GM13977 (cell line): ENCODE results near the gene DPP8.

Source experiments
- DNase-seq: peaks from one replicate; pipeline ENCODE4 v3.0.0; 2012; ENCODE audit warnings: low spot score
- in situ Hi-C: fragments of 300-500 bp; cut with MboI; formaldehyde crosslinking; loops from one replicate; pipeline ENCODE4 v1.12.0; 2022; ENCODE audit warnings: low sequenced_read_pairs, low pct_unique_long_range_greater_than_20kb, mixed read lengths, inconsistent platforms; ENCODE audit not compliant: unreplicated experiment
- TF ChIP-seq, protein P1 (sequence below): IDR thresholded peaks from 2 replicates; pipeline ENCODE4 v1.5.1; 2012; ENCODE audit warnings: mild to moderate bottlenecking, control low read depth; ENCODE audit not compliant: insufficient read depth; ENCODE audit errors: extremely low read depth, missing control alignments

DPP8 gene

GRCh38 chr15:65413760-65414144, 103.7 kb downstream of the DPP8 start:
- TF ChIP-seq, protein P1, sequence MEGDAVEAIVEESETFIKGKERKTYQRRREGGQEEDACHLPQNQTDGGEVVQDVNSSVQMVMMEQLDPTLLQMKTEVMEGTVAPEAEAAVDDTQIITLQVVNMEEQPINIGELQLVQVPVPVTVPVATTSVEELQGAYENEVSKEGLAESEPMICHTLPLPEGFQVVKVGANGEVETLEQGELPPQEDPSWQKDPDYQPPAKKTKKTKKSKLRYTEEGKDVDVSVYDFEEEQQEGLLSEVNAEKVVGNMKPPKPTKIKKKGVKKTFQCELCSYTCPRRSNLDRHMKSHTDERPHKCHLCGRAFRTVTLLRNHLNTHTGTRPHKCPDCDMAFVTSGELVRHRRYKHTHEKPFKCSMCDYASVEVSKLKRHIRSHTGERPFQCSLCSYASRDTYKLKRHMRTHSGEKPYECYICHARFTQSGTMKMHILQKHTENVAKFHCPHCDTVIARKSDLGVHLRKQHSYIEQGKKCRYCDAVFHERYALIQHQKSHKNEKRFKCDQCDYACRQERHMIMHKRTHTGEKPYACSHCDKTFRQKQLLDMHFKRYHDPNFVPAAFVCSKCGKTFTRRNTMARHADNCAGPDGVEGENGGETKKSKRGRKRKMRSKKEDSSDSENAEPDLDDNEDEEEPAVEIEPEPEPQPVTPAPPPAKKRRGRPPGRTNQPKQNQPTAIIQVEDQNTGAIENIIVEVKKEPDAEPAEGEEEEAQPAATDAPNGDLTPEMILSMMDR = no peak
- no peak for DNase-seq
- in situ Hi-C loops = no loop called here

DNA sequence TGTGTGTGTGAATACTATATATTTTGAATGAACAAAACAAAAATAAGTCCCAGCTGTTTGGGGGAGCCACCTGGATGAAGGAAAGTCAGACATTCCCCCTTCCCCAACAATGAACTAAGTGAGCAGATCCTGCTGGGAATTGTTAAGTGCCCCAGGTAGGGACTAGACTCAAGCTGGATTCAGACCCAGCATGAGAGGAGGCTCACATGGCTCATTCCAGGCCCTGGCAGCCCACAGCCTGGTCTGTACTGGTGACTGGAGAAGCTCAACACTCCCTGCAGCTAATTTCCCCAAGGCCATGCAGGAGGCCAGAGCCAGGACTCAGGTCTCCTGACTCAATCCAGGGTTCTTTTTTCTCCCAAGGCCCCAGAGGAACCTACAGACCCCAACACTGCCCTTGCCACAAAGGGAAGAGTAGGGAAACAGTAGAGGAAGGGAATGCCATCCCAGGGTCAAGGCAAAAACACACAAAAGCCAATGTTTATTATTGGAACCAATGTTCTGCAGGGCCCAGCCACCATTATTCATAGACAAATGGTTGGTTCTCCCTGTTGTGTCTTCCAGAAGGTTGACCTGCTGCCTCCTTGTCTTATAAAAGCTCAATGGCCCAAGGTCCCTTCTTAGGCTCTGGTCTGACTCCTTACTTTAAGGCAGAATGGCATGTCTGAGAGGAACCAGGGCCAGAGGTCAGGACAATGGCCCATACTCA, 104.3 kb downstream of the DPP8 start:
- no peak for DNase-seq
- in situ Hi-C loops = no loop called here
- TF ChIP-seq, protein P1 = no peak

GRCh38 chr15:65412556-65412955, 104.9 kb downstream of the DPP8 start:
- in situ Hi-C loops = no loop called here
- TF ChIP-seq, protein P1 = no peak
- no peak for DNase-seq

DNA sequence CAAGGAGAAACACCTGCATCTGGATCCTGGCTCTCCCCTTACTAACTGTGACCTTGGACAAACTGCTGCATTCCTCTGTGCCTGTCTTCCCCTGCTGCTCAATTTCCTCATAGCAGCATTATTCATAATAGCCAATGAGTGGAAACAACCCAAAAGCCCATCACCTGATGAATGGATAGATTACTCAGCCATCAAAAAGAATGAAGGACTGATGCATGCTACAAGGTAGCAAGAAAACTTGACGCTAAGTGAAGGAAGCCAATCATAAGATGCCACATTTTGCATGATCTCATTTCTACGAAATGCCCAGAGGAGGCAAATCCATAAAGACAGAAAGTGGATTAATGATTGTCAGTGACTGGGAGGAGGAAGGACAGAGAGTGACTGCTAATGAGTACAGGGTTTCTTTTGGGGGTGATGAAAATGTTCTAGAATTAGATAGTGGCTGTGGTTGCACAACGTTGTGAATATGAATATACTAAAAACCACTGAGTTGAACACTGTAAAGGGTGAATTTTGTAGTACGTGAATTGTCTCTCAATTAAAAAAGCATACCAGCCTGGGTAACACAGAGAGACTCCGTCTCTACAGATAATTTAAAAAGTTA, 105.9 kb downstream of the DPP8 start:
- DNase-seq = no peak
- TF ChIP-seq, protein P1 = no peak
- in situ Hi-C loops = no loop called here

- DNase-seq = no peak
- TF ChIP-seq, protein P1 = no peak
- in situ Hi-C loops = no loop called here
Observed at GRCh38 chr15:65410972-65411371, 106.5 kb downstream of the DPP8 start.

DNA sequence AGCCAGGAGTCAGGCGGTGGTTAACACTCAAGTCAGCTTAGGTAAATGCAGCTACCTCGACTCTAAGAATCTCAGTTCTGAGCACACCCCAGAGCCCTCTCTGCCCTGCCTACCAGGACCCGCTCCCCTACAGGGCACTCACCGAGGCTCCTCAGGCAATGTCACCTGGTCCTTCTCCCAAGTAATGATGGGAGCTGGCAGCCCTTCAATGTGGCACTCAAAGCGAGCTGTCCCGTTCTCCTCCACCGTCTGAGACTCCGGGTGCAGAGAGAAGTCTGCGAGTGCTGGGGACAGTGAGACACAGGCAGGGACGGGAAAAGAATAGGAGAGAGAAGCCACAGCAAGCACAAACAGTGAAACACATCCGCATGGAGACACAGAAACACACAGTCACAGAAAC, 107.5 kb downstream of the DPP8 start:
- TF ChIP-seq, protein P1 = no peak
- in situ Hi-C loops = no loop called here
- DNase-seq = no peak
